Measurements from ENCODE around the gene NSMF.

Gene NSMF

DNA sequence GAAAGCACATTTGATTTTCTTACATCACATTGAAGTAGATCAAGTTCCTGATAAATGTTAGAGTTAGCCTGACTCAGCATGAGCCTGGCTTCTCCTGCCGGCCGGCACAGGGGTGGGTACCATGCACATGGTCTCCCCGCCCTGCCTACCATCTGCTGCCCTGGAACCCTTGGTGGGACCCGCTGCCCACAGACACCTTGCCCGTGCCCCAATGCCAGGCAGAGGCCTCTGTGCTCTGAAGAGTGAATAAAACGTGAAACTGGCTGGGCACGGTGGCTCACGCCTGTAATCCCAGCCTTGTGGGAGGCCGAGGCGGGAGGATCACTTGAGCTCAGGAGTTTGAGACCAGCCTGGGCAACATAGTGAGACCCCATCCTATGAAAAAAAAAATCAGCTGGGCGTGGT, 53.5 kb downstream of the NSMF start:
- Histone ChIP-seq H3K36me3 (ENCODE audit: control insufficient read depth, low read depth, low read length) (no peaks in the 10 kb centered on the region), H3K4me3 (ENCODE audit: low read length) (no peak overlapping the region), H3K27me3 (ENCODE audit: control insufficient read depth, insufficient read depth, low read length) (peaks cover 6% of the 10 kb centered on the region), H3K4me1 (ENCODE audit: control insufficient read depth, low read depth, low read length) (no peaks in the 10 kb centered on the region), H3K9ac (ENCODE audit: low read length) (no peak overlapping the region), H3K9me3 (ENCODE audit: control insufficient read depth, low read depth, low read length) (no peaks in the 10 kb centered on the region), H3K27ac (ENCODE audit: low read length) (no peak overlapping the region)

- no peaks in the 10 kb centered on the region for H3K4me1 ChIP-seq (ENCODE audit: control insufficient read depth, low read depth, low read length)
- peaks cover 6% of the 10 kb centered on the region for H3K27me3 ChIP-seq (ENCODE audit: control insufficient read depth, insufficient read depth, low read length)
- no peak overlapping the region for H3K4me3 ChIP-seq (ENCODE audit: low read length)
- no peaks in the 10 kb centered on the region for H3K9me3 ChIP-seq (ENCODE audit: control insufficient read depth, low read depth, low read length)
- no peaks in the 10 kb centered on the region for H3K36me3 ChIP-seq (ENCODE audit: control insufficient read depth, low read depth, low read length)
- no peak overlapping the region for H3K9ac ChIP-seq (ENCODE audit: low read length)
- no peak overlapping the region for H3K27ac ChIP-seq (ENCODE audit: low read length)
Measured at GRCh38 chr9:137404961-137405567, 54.1 kb downstream of the NSMF start.

GRCh38 chr9:137403269-137403668, 55.9 kb downstream of the NSMF start:
- Histone ChIP-seq H3K4me3 (ENCODE audit: low read length) (no peak overlapping the region), H3K9ac (ENCODE audit: low read length) (no peak overlapping the region), H3K4me1 (ENCODE audit: control insufficient read depth, low read depth, low read length) (no peaks in the 10 kb centered on the region), H3K27me3 (ENCODE audit: control insufficient read depth, insufficient read depth, low read length) (peaks cover 6% of the 10 kb centered on the region), H3K36me3 (ENCODE audit: control insufficient read depth, low read depth, low read length) (no peaks in the 10 kb centered on the region), H3K27ac (ENCODE audit: low read length) (no peak overlapping the region), H3K9me3 (ENCODE audit: control insufficient read depth, low read depth, low read length) (no peaks in the 10 kb centered on the region)

GRCh38 chr9:137402746-137403145, 56.4 kb downstream of the NSMF start:
- no peaks in the 10 kb centered on the region for H3K9me3 ChIP-seq (ENCODE audit: control insufficient read depth, low read depth, low read length)
- no peaks in the 10 kb centered on the region for H3K36me3 ChIP-seq (ENCODE audit: control insufficient read depth, low read depth, low read length)
- H3K4me1 ChIP-seq (ENCODE audit: control insufficient read depth, low read depth, low read length): no peaks in the 10 kb centered on the region
- peaks cover 6% of the 10 kb centered on the region for H3K27me3 ChIP-seq (ENCODE audit: control insufficient read depth, insufficient read depth, low read length)
- H3K4me3 ChIP-seq (ENCODE audit: low read length): no peak overlapping the region
- H3K27ac ChIP-seq (ENCODE audit: low read length): no peak overlapping the region
- H3K9ac ChIP-seq (ENCODE audit: low read length): no peak overlapping the region

DNA sequence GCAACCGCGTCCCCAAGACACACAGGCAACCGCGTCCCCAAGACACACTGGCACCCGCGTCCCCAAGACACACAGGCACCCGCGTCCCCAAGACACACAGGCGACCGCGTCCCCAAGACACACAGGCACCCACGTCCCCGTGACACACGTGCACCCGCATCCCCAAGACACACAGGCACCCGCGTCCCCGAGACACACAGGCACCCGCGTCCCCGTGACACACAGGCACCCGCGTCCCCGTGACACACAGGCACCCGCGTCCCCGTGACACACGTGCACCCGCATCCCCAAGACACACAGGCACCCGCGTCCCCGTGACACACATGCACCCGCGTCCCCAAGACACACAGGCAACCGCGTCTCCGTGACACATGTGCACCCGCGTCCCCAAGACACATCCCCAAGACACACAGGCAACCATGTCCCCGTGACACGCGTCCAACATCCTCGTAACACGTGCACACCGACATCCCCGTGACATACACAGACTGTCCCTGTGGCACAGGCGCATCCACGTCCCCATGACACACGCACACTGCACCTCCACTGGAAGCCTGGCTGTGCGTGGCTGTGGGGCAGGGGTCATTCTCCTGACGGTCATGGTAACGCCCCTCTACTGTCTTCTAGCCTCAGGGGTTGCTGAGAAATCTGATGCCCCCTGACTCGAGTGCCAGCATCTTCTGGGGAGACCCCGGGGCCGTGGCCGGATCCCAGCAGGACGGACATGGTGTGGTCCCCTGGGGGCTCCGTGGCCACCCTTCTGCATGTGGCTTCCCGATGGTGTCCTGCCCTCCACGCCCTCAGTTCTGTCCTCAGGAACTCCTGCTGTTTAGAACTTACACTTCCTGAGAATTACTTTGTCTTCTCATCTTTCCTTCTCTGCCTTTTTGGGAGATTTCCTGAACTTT, 60.3 kb downstream of the NSMF start:
- Histone ChIP-seq H3K4me3 (ENCODE audit: low read length) (no peak overlapping the region), H3K27me3 (ENCODE audit: control insufficient read depth, insufficient read depth, low read length) (no peaks in the 10 kb centered on the region), H3K9ac (ENCODE audit: low read length) (no peak overlapping the region), H3K9me3 (ENCODE audit: control insufficient read depth, low read depth, low read length) (no peaks in the 10 kb centered on the region), H3K4me1 (ENCODE audit: control insufficient read depth, low read depth, low read length) (no peaks in the 10 kb centered on the region), H3K27ac (ENCODE audit: low read length) (no peak overlapping the region), H3K36me3 (ENCODE audit: control insufficient read depth, low read depth, low read length) (no peaks in the 10 kb centered on the region)

DNA sequence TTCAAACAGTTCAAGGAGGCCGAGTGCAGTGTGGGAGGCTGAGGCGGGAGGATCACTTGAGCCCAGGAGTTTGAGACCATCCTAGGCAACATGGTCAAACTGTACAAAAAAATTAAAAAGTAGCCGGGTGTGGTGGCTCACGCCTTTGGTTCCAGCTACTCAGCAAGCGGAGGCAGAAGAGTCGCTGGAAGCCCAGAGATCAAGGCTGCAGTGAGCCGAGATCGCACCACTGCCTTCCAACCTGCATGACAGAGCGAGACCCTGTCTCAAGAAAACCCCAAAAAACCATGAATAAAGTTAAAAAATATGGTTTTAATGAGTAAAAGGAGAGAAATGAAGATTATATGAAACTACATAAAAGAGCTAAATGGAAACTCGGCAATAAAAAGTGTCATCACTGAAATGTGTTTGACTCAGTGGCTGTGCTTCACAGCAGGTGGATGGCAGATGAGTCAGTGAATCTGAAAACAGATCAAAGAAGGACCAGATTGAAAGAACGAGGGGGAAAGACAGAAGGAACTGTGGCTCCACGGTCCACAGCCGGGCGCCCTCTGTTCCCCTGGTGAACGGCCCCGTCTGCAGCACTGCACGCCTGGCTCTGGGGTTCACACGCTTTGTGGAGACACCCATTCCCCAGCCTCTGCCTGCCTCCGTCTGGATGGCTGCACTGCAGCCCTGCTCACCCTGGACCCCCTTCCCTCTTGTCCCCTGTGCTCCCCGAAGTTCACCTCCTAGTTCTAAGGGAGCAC, 61.3 kb downstream of the NSMF start:
- H3K9me3 ChIP-seq (ENCODE audit: control insufficient read depth, low read depth, low read length): no peaks in the 10 kb centered on the region
- H3K4me1 ChIP-seq (ENCODE audit: control insufficient read depth, low read depth, low read length): no peaks in the 10 kb centered on the region
- H3K27ac ChIP-seq (ENCODE audit: low read length): no peak overlapping the region
- no peak overlapping the region for H3K4me3 ChIP-seq (ENCODE audit: low read length)
- H3K9ac ChIP-seq (ENCODE audit: low read length): no peak overlapping the region
- H3K27me3 ChIP-seq (ENCODE audit: control insufficient read depth, insufficient read depth, low read length): no peaks in the 10 kb centered on the region
- no peaks in the 10 kb centered on the region for H3K36me3 ChIP-seq (ENCODE audit: control insufficient read depth, low read depth, low read length)

Data from iPS-18a (cell line).